A549 (cell line): ENCODE results near the gene SLC25A39. TPM values are rescaled to one million over a fixed set of nuclear protein-coding genes. Genes with fewer than 3 reads are reported as not detected.

Experiments
- ATAC-seq, 2 experiments: fragments of 200-7000 bp in 1 of 2; fragments of >200 bp in 1 of 2; cut with Nextera tagmentation in 1 of 2; cut with Tn5 transposase in 1 of 2; 3 replicates each; pipeline versions ENCODE4 v1.8.0 to v1.9.1; 2018 to 2020; ENCODE audit warnings: mild to moderate bottlenecking in 1 of 2, moderate library complexity in 1 of 2
- CTCF ChIA-PET: fragments of 300-600 bp; sonication (Branson Sonifier 250); formaldehyde crosslinking; extraction: SDS; loops from one replicate; lab custom pipeline; 2021; ENCODE audit warnings: antibody characterized with exemption, inconsistent platforms; lab: Yijun Ruan, JAX
- POLR2A ChIA-PET: fragments of 350-600 bp; formaldehyde crosslinking; extraction: SDS; loops from one replicate; lab custom pipeline; 2021; ENCODE audit warnings: antibody characterized with exemption, inconsistent platforms; lab: Yijun Ruan, JAX
- DNase-seq, 2 experiments: peaks; one replicate each; pipeline versions ENCODE4 v3.0.0 to v3.0.0-alpha.2; 2011 to 2016; ENCODE audit warnings: low read depth in 1 of 2, low spot score in 1 of 2
- FAIRE-seq: peaks from 2 replicates; lab custom pipeline; 2011; peaks lifted over from hg19 to GRCh38; lab: Jason Lieb, UNC
- H3K27ac ChIP-seq, 2 experiments: fragments of >200 bp; sonication (Bioruptor Twin); formaldehyde crosslinking; 3 replicates each; pipeline ENCODE4 v1.5.1; 2016 to 2017
- H3K4me1 ChIP-seq: fragments of >200 bp; sonication (Bioruptor Twin); formaldehyde crosslinking; 3 replicates; pipeline ENCODE4 v1.6.1; 2016
- H3K4me2 ChIP-seq: fragments of >200 bp; sonication (Bioruptor Twin); formaldehyde crosslinking; 3 replicates; pipeline ENCODE4 v1.6.1; 2016
- H3K4me3 ChIP-seq: fragments of >200 bp; sonication (Bioruptor Twin); formaldehyde crosslinking; 3 replicates; pipeline ENCODE4 v1.5.1; 2016
- H3K9me3 ChIP-seq: fragments of >200 bp; sonication (Bioruptor Twin); formaldehyde crosslinking; 3 replicates; pipeline ENCODE4 v1.6.1; 2016
- CBX8 ChIP-seq: fragments of 200-600 bp; sonication (generic); IDR thresholded peaks from 2 replicates; pipeline ENCODE4 v1.6.1; 2016
- CEBPB ChIP-seq, 2 experiments: fragments of >200 bp in 1 of 2; sonication (Bioruptor Twin) in 1 of 2; formaldehyde crosslinking in 1 of 2; IDR thresholded peaks; 2 replicates each; pipeline ENCODE4 v1.6.1; 2012 to 2016
- CHD4 ChIP-seq: fragments of 200-600 bp; sonication (generic); IDR thresholded peaks from 2 replicates; pipeline ENCODE4 v1.6.1; 2016; ENCODE audit warnings: antibody characterized with exemption, mild to moderate bottlenecking, borderline replicate concordance
- ELK1 ChIP-seq: fragments of 150-350 bp; IDR thresholded peaks from 2 replicates; pipeline ENCODE4 v1.6.1; 2014; ENCODE audit warnings: low read depth, mild to moderate bottlenecking, low read length
- FOSB ChIP-seq: fragments of 250-450 bp; sonication (Bioruptor Pico); IDR thresholded peaks from 2 replicates; pipeline ENCODE4 v1.5.0; 2020; ENCODE audit warnings: mild to moderate bottlenecking, moderate library complexity
- GATA3 ChIP-seq: IDR thresholded peaks from 2 replicates; pipeline ENCODE4 v1.6.1; 2012; ENCODE audit warnings: borderline replicate concordance
- HDAC2 ChIP-seq: fragments of 200-600 bp; sonication (generic); IDR thresholded peaks from 2 replicates; pipeline ENCODE4 v1.6.1; 2016
- HEYL ChIP-seq: fragments of 250-450 bp; sonication (Bioruptor Pico); IDR thresholded peaks from 2 replicates; pipeline ENCODE4 v1.8.0; 2021; ENCODE audit warnings: mild to moderate bottlenecking, moderate library complexity
- HMGXB4 ChIP-seq: fragments of 250-450 bp; sonication (Bioruptor Pico); IDR thresholded peaks from 2 replicates; pipeline ENCODE4 v1.5.0; 2021; ENCODE audit warnings: mild to moderate bottlenecking, moderate library complexity, borderline replicate concordance
- HOXB13 ChIP-seq: fragments of 250-450 bp; sonication (Bioruptor Pico); IDR thresholded peaks from 2 replicates; pipeline ENCODE4 v1.5.0; 2020; ENCODE audit warnings: low read depth, mild to moderate bottlenecking, moderate library complexity
- JUN ChIP-seq, 2 experiments: fragments of >200 bp; sonication (Bioruptor Twin); formaldehyde crosslinking; IDR thresholded peaks; 2 replicates in 1 of 2; 3 replicates in 1 of 2; pipeline ENCODE4 v1.6.1; 2016 to 2017
- MAFK ChIP-seq: fragments of 450-650 bp; IDR thresholded peaks from 2 replicates; pipeline ENCODE4 v1.6.1; 2014; ENCODE audit not compliant: partially characterized antibody
- MAX ChIP-seq: IDR thresholded peaks from 2 replicates; pipeline ENCODE4 v1.6.1; 2012
- MAZ ChIP-seq: fragments of 150-350 bp; IDR thresholded peaks from 2 replicates; pipeline ENCODE4 v1.6.1; 2014; ENCODE audit warnings: antibody characterized with exemption, low read depth, low read length, borderline replicate concordance
- NFE2L2 ChIP-seq: fragments of 150-350 bp; conservative IDR thresholded peaks from 2 replicates; pipeline ENCODE4 v1.6.1; 2014; ENCODE audit warnings: low read length
- PBX3 ChIP-seq: IDR thresholded peaks from 2 replicates; pipeline ENCODE4 v1.6.1; 2012
- PHF8 ChIP-seq: fragments of 200-600 bp; sonication (generic); IDR thresholded peaks from 2 replicates; pipeline ENCODE4 v1.6.1; 2016; ENCODE audit warnings: low read depth, mild to moderate bottlenecking, antibody characterized with exemption, moderate library complexity, borderline replicate concordance
- RCOR1 ChIP-seq: fragments of 150-350 bp; IDR thresholded peaks from 2 replicates; pipeline ENCODE4 v1.6.1; 2014; ENCODE audit warnings: antibody characterized with exemption, low read length, low read depth
- REST ChIP-seq: fragments of 200-600 bp; sonication (generic); IDR thresholded peaks from 2 replicates; pipeline ENCODE4 v1.6.1; 2016; ENCODE audit warnings: antibody characterized with exemption, mild to moderate bottlenecking, moderate library complexity
- RFX5 ChIP-seq: fragments of 450-650 bp; IDR thresholded peaks from 2 replicates; pipeline ENCODE4 v1.7.1; 2014; ENCODE audit warnings: antibody characterized with exemption, mild to moderate bottlenecking, moderate library complexity
- RNF2 ChIP-seq: fragments of 200-600 bp; sonication (generic); IDR thresholded peaks from 2 replicates; pipeline ENCODE4 v1.6.1; 2016; ENCODE audit warnings: low read depth, mild to moderate bottlenecking, antibody characterized with exemption, moderate library complexity, borderline replicate concordance
- SREBF2 ChIP-seq: fragments of 450-650 bp; IDR thresholded peaks from 2 replicates; pipeline ENCODE4 v1.6.1; 2014; ENCODE audit warnings: mild to moderate bottlenecking, moderate library complexity
- TFCP2L1 ChIP-seq: fragments of 250-450 bp; sonication (Bioruptor Pico); IDR thresholded peaks from 2 replicates; pipeline ENCODE4 v1.5.0; 2021; ENCODE audit warnings: mild to moderate bottlenecking
- TP53 ChIP-seq: fragments of 250-450 bp; sonication (Bioruptor Pico); IDR thresholded peaks from 2 replicates; pipeline ENCODE4 v1.5.0; 2021; ENCODE audit warnings: mild to moderate bottlenecking, moderate library complexity
- USF2 ChIP-seq: fragments of 450-650 bp; IDR thresholded peaks from 2 replicates; pipeline ENCODE4 v1.6.1; 2014; ENCODE audit warnings: antibody characterized with exemption
- ZFP36 ChIP-seq: fragments of 450-650 bp; IDR thresholded peaks from 2 replicates; pipeline ENCODE4 v1.6.1; 2014; ENCODE audit warnings: borderline replicate concordance; ENCODE audit not compliant: partially characterized antibody
- ZNF302 ChIP-seq: fragments of 250-450 bp; sonication (Bioruptor Pico); IDR thresholded peaks from 2 replicates; pipeline ENCODE4 v1.9.0; 2021; ENCODE audit warnings: inconsistent platforms, mild to moderate bottlenecking, moderate library complexity
- WGBS: methylation state at CpG from one replicate; pipeline ENCODE4 v1.1.6; 2017; ENCODE audit errors: missing lambda C conversion rate; 5-methylcytosine and 5-hydroxymethylcytosine counted together
- polyA plus RNA-seq, 4 experiments: library from polyadenylated mRNA; depleted of rRNA in 3 of 4; stranded (reverse); fragments of >200 nt; fragmentation: RNase III in 1 of 4; extraction: RNeasy Plus Mini Kit Qiagen cat#74134 plus additional on column Dnase treatment in 1 of 4; gene quantifications; 2 replicates in 3 of 4; 3 replicates in 1 of 4; pipeline ENCODE4 v1.2.3, GENCODE V29; 2011 to 2017

Gene SLC25A39
- polyA plus RNA-seq, 2 of the 4 experiments (the other 2 are of a cell fraction): 80.9 to 154 TPM

- 9% methylated on average over 29 of the region's 38 CpGs for WGBS
- FAIRE-seq: no peak
- peaks cover 17% of the 10 kb centered on the region for H3K4me1 ChIP-seq
- no peak; the same call in 1 of the 2 replicates for TF ChIP-seq PHF8
- no peak for TF ChIP-seq HOXB13 (CRISPR knock-in tag)
- TF ChIP-seq ELK1: no peak
- TF ChIP-seq RNF2: no peak
- no peak for TF ChIP-seq MAZ
- 0 out of 2 replicates have a peak, but pooled peaks have one; percentile 24 for TF ChIP-seq TFCP2L1 (CRISPR knock-in tag)
- no peak for TF ChIP-seq ZFP36
- no peak for TF ChIP-seq MAFK
- TF ChIP-seq HEYL: no peak
- TF ChIP-seq GATA3: no peak
- TF ChIP-seq CHD4: no peak
- TF ChIP-seq SREBF2: no peak
- 0 out of 2 replicates have a peak, but pooled peaks have one; percentile 2 for TF ChIP-seq USF2
- TF ChIP-seq CEBPB (IDR thresholded peaks at IDR 0.05): no peak
- TF ChIP-seq REST: no peak
- no peak for TF ChIP-seq HMGXB4 (CRISPR knock-in tag)
- no peak for TF ChIP-seq RCOR1
- peak; percentile 80; the same call in 1 of the 2 replicates for TF ChIP-seq MAX
- TF ChIP-seq CBX8: no peak
- no peak for TF ChIP-seq HDAC2
- no peak for TF ChIP-seq NFE2L2
- no peak for TF ChIP-seq RFX5
- no peak for TF ChIP-seq JUN (IDR thresholded peaks at IDR 0.05)
- TF ChIP-seq FOSB (CRISPR knock-in tag): no peak
- no peak for TF ChIP-seq ZNF302 (CRISPR knock-in tag)
- TF ChIP-seq PBX3: no peak
- TF ChIP-seq TP53 (CRISPR knock-in tag): no peak
- DNase-seq: no peak
- ATAC-seq: peak; percentile 2 to 5; a peak in 3 of 6 replicates
- peak overlapping the region; percentile 93 for H3K27ac ChIP-seq
- CTCF ChIA-PET: interaction anchor here (0.7 to 14.1 kb wide), 9 partner anchors 8 to 114 kb away, joined by 3 to 159 read pairs (median 5); partner anchors contain the start of gene FAM171A2
- peak overlapping the region; percentile 85 for H3K4me2 ChIP-seq
- peak overlapping the region; percentile 98 for H3K4me3 ChIP-seq
- H3K9me3 ChIP-seq: no peaks in the 10 kb centered on the region
- POLR2A ChIA-PET: interaction anchor here (0.6 to 2.1 kb wide), 5 partner anchors 9 to 104 kb away, joined by 3 to 9 read pairs (median 4); partner anchors contain the start of gene UBTF
Observed at GRCh38 chr17:44324092-44324570, 492 bp downstream of the SLC25A39 start.
